KBM-7 (cell line): Measurements from ENCODE around the gene TNRC18.
A peak's percentile ranks its signal among the peaks of the same experiment; 100 is the strongest.

ENCODE experiments used
- DNase-seq: peaks from one replicate; pipeline ENCODE4 v3.0.0-alpha.2; 2015
- in situ Hi-C: fragments of 300-500 bp; cut with MboI; formaldehyde crosslinking; loops from 2 replicates; pipeline ENCODE4 v1.14.3; 2020; ENCODE audit warnings: low sequenced_read_pairs, low pct_unique_long_range_greater_than_20kb, mixed read lengths

Gene TNRC18

DNA sequence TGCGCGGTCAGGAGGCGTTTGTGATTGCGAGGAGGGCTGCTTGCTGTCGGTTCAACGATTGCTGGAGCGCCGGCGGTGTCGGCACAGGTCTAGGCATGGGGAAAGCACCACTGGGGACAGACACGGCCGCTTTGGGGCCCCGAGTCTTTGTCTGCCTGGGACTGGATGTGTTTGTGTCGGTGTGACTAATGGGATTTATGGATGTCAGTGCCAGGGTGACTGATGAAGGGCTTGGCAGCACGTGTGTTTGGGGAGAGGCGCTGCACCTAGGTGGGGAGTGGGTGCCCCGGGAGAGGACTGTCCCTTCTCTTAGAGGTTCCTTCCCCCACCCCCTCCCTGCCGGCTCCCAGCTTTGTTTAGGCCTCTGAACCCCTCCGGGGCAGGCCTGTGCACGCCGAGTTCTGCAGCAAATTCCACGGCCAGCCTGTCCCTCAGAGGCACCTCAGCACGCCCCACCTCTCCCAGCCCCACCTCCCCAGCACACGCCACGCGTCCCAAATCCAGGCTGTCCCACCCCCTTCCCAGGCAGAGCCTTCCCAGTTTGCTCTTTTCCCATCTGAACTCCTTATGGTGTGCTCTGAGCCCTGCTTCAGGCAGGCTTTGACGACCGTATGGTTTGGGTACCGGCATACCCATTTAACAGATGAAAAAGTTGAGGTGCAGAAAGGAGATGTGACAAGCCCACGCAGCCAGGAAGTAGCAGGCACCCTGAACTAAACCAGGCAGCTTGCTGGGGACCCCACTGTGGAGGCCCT lies 6.4 kb upstream of the TNRC18 start:
- DNase-seq = no peak
- in situ Hi-C loops = no loop called here

GRCh38 chr7:5429253-5429856 lies 5.7 kb upstream of the TNRC18 start:
- DNase-seq = peak; percentile 88
- in situ Hi-C loops = no loop called here

- in situ Hi-C loops = no loop called here
- peak; percentile 78 for DNase-seq
Measured at GRCh38 chr7:5428478-5429252, 5.0 kb upstream of the TNRC18 start.

DNA sequence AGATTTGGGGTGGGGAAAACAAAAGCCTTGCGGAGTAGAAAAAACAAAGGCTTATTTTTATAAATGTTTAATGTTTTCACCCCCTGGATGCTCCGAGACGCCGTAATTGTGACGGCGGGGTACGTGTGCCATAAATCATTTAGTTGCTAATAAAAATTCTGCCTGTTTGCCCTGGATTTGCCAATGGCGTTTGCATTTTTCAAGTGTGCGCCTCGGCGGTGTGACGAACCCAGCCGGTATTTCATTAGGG lies 2.5 kb upstream of the TNRC18 start:
- in situ Hi-C loops = no loop called here
- DNase-seq = no peak

DNA sequence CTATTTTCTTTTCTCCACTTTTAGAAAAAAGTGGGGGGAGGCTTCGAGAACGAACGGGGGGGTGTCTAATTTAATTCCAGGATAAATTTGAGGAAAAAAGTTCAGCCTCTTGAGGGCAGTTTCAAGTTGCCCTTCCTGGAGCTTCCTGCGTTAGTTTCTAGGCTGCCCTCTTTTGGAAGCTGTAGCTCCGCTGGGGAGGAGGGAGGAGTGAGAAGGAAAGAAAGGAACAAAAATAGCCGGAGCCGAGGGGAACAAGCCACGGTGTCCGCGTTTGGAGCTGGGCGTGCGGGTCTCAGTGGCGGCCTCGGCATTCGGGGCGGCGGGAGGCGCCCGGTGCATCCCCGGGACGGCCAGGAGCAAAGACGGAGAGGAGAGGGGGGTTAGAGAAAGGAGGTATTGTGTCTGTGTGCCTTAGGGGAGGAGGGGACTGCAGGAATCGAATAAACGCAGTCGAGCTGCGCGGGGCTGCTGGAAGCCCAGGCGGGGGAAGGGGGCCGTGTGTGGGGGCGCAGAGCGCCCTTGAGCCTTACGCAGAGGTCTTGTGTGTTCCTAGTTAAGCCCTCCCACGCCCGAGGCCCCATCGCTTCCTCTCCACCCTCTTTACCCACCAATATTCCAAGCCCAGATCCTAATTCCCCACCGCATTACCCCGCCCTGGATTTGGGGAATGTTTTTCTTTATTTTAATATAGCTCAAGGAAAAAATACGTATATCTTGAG lies 2.0 kb upstream of the TNRC18 start:
- in situ Hi-C loops = no loop called here
- peak; percentile 88 for DNase-seq

GRCh38 chr7:5424749-5425506 lies 1.3 kb upstream of the TNRC18 start:
- in situ Hi-C loops = no loop called here
- DNase-seq = peak; percentile 74

DNA sequence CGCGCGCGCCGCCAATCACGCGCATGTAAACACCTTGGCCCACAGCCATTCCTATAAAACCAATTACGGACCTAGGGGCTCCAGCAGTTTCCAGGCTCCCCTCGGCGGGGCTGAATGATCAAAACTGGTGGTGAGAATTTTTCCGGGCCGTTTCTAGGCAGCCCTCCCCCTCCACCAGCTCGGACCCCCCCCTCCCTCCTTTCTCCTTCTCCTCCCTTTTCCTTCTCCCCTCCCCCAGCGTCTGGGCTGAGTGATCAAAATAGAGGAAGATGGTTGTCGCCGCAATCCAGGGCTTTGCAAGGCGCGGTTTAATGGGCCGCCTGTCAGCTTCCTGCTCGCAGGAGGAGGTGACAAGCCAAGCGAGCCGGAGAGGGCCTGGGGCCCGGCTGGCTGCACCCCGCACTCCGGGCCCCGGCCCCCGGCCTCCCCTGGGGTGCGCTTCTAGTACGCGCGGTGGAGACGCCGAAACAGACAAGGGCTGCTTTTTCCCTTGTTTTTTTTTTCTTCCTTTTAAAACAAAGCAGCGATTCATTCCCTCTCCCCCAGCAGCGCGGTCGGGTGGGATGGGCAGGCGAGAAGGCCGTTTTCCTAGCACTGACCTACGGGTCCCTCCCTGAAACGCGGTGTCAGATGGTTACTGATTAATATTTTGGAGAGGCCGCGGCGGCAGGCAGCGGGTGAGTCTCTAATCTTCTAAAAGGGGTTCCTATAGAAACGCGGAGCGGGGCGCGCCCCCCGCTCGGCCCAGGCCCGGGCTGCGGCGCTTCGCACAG lies 528 bp upstream of the TNRC18 start:
- in situ Hi-C loops = no loop called here
- peak; percentile 98 for DNase-seq

DNA sequence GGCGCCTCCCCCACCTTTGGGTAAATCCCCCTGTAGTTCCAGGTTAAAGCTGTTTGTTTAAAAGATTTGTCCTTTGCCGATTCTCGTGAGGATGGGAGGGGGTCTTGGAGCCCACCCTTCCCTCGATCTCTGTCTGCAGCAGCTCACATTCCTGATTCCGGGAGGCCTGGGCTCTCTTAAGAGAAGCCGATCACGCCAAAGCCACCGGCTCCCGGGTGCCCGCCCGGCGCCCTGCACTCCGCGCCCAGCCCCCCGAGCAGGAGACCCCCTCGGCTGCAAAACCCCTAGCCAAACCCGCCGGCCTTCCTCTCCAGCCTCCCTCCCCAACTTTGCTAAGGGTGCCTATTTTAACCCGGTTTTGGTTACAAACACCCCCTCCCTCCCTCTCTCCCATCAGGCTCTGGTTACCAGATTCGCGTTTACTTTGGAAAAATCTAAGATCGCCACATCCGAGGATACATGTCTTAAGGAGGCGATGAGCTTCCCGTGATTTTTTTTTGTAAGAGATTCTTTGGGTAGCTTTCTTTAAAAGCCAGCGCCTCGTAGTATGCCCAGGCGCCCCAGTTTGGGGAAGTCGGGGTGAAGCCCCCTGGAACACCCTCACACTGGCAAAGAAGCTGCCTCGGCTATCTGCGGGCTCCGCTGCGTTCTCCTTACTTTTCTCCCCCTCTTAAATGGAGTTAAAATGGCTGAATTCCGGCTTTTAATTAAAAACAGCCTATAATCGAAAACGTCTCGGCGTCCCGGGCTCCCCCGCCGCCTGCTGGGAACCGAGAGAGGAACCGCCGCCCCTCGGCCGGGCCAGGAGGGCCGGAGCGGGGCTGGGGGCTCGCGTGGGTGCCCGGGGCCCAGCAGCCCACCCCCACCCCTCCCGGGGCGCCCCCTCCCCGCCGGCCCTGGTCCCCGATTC lies 983 bp downstream of the TNRC18 start:
- in situ Hi-C loops = no loop called here
- no peak for DNase-seq

GRCh38 chr7:5421714-5422395 lies 1.8 kb downstream of the TNRC18 start:
- peak; percentile 69 for DNase-seq
- in situ Hi-C loops = no loop called here

- DNase-seq = no peak
- in situ Hi-C loops = no loop called here
Measured at GRCh38 chr7:5420881-5421713, 2.5 kb downstream of the TNRC18 start.

DNA sequence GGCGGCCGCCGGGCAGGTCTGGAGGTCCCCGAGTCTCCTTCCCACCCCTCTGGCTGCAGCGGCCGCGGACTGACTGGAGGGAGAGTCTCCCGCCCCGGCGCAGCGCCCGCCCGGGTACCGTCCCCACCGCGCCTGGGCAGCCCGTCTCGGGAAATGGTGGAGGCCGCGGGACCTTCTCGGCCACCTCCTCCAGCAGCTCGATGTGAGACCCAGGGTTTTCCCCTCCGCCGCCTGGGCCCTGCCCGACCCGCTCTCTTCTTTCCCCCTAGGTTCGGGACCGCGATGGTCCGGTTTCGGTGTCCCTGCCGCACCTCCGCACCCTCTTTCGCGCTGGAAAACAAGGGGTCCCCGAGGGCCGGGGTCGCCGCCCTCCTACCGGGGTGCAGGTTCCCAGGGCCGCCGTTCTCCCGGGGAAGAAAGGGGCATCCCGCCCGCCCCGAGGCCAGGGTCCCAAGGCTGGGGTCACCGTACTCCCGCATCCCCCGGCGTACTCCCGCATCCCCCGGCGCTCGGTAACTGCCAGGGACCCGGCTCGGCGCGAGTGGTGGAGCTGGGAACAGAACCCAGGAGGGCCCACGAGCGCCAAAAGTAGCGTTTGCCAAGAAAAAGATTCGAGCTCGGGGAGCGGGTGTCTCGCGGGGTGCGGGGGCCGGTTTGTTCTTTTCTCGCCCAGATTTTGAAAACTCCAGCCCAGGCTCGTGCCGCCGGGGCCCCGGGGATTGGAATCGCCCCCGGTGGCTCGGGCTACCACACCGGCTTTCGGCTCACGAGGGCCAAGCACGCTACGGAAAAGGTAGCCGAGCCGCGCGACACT lies 3.4 kb downstream of the TNRC18 start:
- no peak for DNase-seq
- in situ Hi-C loops = no loop called here

- DNase-seq = no peak
Measured at GRCh38 chr7:5419539-5420066, 4.0 kb downstream of the TNRC18 start.

DNA sequence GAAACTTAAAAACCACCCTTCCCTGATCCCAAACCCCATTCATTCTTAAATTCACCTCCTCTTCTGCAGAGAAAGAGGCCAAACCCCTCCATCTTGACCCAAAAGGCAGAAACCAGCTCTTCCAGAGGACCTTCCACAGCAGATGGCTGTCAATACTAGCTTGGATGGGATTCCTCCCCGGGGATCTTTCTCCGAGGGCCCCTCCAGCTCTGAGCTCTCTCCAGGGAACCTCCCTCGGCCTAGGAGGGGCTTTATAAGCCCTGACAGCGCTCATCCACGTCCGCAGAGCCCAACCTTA lies 5.4 kb downstream of the TNRC18 start:
- DNase-seq = no peak
- in situ Hi-C loops = no loop called here

More at GRCh38 chr7:5419539-5420066, 4.0 kb downstream of the TNRC18 start:
- in situ Hi-C loops = no loop called here

- no peak for DNase-seq
- in situ Hi-C loops = no loop called here
Measured at GRCh38 chr7:5417106-5418071, 6.2 kb downstream of the TNRC18 start.
